Upper lobe of left lung (tissue), 6 donors: ENCODE measurements around the gene ARHGAP40. TPM values are rescaled to one million over a fixed set of nuclear protein-coding genes. Genes with fewer than 3 reads are reported as not detected.

Experiments
- ATAC-seq, 2 donors: fragments of 200-7000 bp; cut with Tn5 transposase; one replicate each; pipeline ENCODE4 v1.9.1; 2022; ENCODE audit warnings: mild to moderate bottlenecking in 2 of 2, moderate library complexity in 2 of 2; ENCODE audit not compliant: low FRiP score in 2 of 2
- DNase-seq, 2 donors: peaks; one replicate each; pipeline ENCODE4 v3.0.0-alpha.2; 2019 to 2020
- H3K27ac ChIP-seq, 4 donors: fragments of 200-600 bp; sonication (generic); one replicate each; pipeline ENCODE4 v1.5.1; 2016 to 2019
- H3K27me3 ChIP-seq, 4 donors: fragments of 200-600 bp; sonication (generic); one replicate each; pipeline ENCODE4 v1.5.1; 2017 to 2019
- H3K36me3 ChIP-seq, 4 donors: fragments of 200-600 bp; sonication (generic); one replicate each; pipeline ENCODE4 v1.5.1; 2016 to 2019
- H3K4me1 ChIP-seq, 4 donors: fragments of 200-600 bp; sonication (generic); one replicate each; pipeline ENCODE4 v1.5.1; 2018 to 2019
- H3K4me3 ChIP-seq, 4 donors: fragments of 200-600 bp; sonication (generic); one replicate each; pipeline ENCODE4 v1.5.1; 2017 to 2019; ENCODE audit warnings: mild to moderate bottlenecking in 2 of 4, moderate library complexity in 1 of 4
- H3K9me3 ChIP-seq, 4 donors: fragments of 200-600 bp; sonication (generic); one replicate each; pipeline ENCODE4 v1.5.1; 2018 to 2019
- EP300 ChIP-seq, 4 donors: sonication (generic); formaldehyde crosslinking; IDR thresholded peaks; one replicate each; pipeline ENCODE4 v1.5.1; 2017; ENCODE audit warnings: antibody characterized with exemption in 4 of 4, control low read depth in 2 of 4
- POLR2A ChIP-seq, 4 donors: fragments of 450-650 bp; IDR thresholded peaks; one replicate each; pipeline ENCODE4 v1.5.1; 2016 to 2017; ENCODE audit warnings: antibody characterized with exemption in 4 of 4, mild to moderate bottlenecking in 2 of 4
- POLR2AphosphoS5 ChIP-seq, 2 donors: sonication (generic); formaldehyde crosslinking; IDR thresholded peaks; one replicate each; pipeline ENCODE4 v1.5.1; 2017; ENCODE audit warnings: antibody characterized with exemption in 2 of 2
- WGBS, 2 donors: methylation state at CpG; one replicate each; pipeline ENCODE4 v1.1.5; 2017 to 2018; 5-methylcytosine and 5-hydroxymethylcytosine counted together
- total RNA-seq, 6 donors: library from RNA; depleted of rRNA in 4 of 6; stranded (reverse); fragments of >200 nt in 4 of 6; gene quantifications; one replicate each; pipeline versions ENCODE4 v1.1.0 to v1.2.1, GENCODE V29; 2016 to 2021
- TF ChIP-seq, protein P1 (sequence below), 6 experiments: fragments of 450-650 bp in 4 of 6; fragments of 200-600 bp in 2 of 6; sonication (generic) in 2 of 6; IDR thresholded peaks; one replicate each; pipeline ENCODE4 v1.5.1; 2016 to 2019; ENCODE audit warnings: antibody characterized with exemption in 6 of 6
- donor health status: DM: no; HTN: no; CAD: no; lungs with moderate emphysema.
- donor health status: DM: no; HTN: yes; CAD: no; lungs with severe emphysema.

Gene ARHGAP40
- total RNA-seq, 6 donors from 2014 or later, result 0.29 to 22.0 (median 0.52) TPM

DNA sequence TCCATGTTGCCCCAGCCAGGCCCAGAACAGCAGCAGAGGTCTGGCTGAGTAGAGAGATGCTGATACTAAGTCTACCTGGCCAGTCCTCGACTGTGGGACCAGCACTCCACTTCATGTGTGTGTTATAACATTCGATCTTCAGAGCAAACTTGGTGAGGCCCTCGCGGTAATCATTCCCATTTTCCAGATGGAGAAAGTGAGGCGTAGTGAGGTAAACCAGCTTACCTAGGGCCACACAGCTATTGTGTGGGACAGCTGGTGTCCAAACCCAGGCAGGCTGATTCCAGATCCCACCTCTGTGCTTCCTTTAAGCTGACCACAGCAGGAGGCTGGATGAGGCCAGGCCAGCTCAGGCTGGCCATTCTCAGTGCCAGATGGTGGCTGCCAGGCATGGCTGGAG is 75.0 kb downstream of the ARHGAP40 start:
- DNase-seq, result no peak

DNA sequence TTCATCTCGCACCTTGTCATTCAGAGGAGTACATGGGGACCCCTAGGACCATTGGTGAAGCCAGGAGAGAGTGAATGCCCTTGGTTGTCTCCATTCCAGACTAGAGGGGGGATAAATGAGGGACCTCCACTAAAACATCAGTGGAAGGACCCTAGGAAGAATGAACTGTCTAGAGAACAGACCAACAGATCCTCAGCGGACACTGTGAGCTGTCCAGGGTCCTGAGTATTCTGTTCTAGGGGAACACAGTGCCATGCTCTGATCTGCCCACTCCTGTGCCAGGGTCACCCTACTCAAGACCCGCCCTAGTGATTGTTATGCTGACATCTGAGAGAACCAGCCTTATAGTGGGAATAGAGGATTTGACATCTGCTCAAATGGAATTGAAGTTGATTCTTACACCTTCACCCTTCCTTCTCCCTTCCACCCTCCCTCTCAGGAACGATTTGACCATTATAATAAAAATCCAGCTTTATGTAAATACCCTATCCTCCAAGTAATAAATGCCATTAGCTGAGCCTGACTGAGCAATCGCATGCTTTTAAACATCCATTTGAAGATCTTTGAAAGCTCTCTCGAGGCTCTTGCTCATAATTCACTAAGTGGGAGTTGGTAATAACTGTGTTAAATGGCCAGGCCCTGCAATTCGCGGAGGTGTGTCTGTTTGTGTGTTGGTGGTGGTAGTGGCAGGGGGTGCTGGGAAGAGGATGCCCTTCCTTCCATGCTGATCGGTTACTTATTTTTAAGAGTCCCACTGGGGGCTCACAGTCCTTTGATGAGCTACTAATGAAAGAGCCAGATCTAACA is 79.1 kb downstream of the ARHGAP40 start:
- no peak for DNase-seq
- WGBS, 2 donors, result 47 to 52% methylated on average over 8 to 9 of the region's 9 CpGs
- H3K4me3 ChIP-seq, result no peak overlapping the region
- H3K9me3 ChIP-seq, result no peaks in the 10 kb centered on the region
- H3K27ac ChIP-seq, result no peak overlapping the region
- ATAC-seq, result no peak
- H3K27me3 ChIP-seq, result no peaks in the 10 kb centered on the region
- H3K4me1 ChIP-seq, result no peaks in the 10 kb centered on the region
- TF ChIP-seq POLR2A (IDR thresholded peaks at IDR 0.05), result no peak
- no peak for TF ChIP-seq POLR2AphosphoS5 (IDR thresholded peaks at IDR 0.05)
- TF ChIP-seq, protein P1, sequence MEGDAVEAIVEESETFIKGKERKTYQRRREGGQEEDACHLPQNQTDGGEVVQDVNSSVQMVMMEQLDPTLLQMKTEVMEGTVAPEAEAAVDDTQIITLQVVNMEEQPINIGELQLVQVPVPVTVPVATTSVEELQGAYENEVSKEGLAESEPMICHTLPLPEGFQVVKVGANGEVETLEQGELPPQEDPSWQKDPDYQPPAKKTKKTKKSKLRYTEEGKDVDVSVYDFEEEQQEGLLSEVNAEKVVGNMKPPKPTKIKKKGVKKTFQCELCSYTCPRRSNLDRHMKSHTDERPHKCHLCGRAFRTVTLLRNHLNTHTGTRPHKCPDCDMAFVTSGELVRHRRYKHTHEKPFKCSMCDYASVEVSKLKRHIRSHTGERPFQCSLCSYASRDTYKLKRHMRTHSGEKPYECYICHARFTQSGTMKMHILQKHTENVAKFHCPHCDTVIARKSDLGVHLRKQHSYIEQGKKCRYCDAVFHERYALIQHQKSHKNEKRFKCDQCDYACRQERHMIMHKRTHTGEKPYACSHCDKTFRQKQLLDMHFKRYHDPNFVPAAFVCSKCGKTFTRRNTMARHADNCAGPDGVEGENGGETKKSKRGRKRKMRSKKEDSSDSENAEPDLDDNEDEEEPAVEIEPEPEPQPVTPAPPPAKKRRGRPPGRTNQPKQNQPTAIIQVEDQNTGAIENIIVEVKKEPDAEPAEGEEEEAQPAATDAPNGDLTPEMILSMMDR (IDR thresholded peaks at IDR 0.05), result no peak
- TF ChIP-seq EP300 (IDR thresholded peaks at IDR 0.05), result no peak
- H3K36me3 ChIP-seq, result no peaks in the 10 kb centered on the region

More for the DNA sequence above, 75.0 kb downstream of the ARHGAP40 start:
- H3K9me3 ChIP-seq, result no peaks in the 10 kb centered on the region
- H3K4me1 ChIP-seq, result peaks cover 10 to 15% (median 10%) of the 10 kb centered on the region in 4 donors
- no peak overlapping the region for H3K27ac ChIP-seq
- H3K27me3 ChIP-seq, result peaks cover 0 to 19% (median 8%) of the 10 kb centered on the region in 4 donors
- TF ChIP-seq, protein P1 (IDR thresholded peaks at IDR 0.05), result no peak
- TF ChIP-seq POLR2A (IDR thresholded peaks at IDR 0.05) (no peak), POLR2AphosphoS5 (IDR thresholded peaks at IDR 0.05) (no peak), EP300 (IDR thresholded peaks at IDR 0.05) (no peak)
- ATAC-seq, result no peak
- 89% methylated on average over 5 of the region's 5 CpGs; no CpG with 5 or more reads in 1 of the 2 donors for WGBS, 2 donors
- no peaks in the 10 kb centered on the region for H3K36me3 ChIP-seq
- H3K4me3 ChIP-seq, result no peak overlapping the region

DNA sequence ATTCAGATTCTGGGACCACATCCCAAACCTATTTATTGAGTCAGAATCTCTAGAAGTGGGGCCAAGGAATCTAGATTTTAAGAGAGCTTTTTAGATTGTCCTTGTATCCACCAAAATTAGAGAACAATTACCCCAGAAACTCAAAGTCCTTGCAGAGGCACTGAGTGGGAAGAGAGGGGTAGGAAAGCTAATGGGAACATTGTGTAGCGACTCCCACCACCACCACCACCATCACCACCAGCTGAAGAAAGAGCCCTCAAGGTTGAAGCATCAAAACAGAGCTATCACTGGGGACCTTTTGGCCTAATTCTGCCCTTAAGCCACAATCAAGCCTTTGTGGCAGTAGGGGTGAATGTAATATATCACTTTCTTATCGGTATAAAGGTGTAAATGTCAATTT is 83.7 kb downstream of the ARHGAP40 start:
- H3K27ac ChIP-seq, result no peak overlapping the region
- no peaks in the 10 kb centered on the region for H3K9me3 ChIP-seq
- H3K36me3 ChIP-seq, result no peaks in the 10 kb centered on the region
- WGBS, 2 donors, result 55 to 58% methylated on average over 2 of the region's 2 CpGs
- no peak for TF ChIP-seq EP300 (IDR thresholded peaks at IDR 0.05)
- TF ChIP-seq, protein P1 (IDR thresholded peaks at IDR 0.05), result no peak
- no peak for TF ChIP-seq POLR2A (IDR thresholded peaks at IDR 0.05)
- TF ChIP-seq POLR2AphosphoS5 (IDR thresholded peaks at IDR 0.05), result no peak
- no peaks in the 10 kb centered on the region for H3K27me3 ChIP-seq
- DNase-seq (no peak), ATAC-seq (no peak)
- no peaks in the 10 kb centered on the region for H3K4me1 ChIP-seq
- no peak overlapping the region for H3K4me3 ChIP-seq

DNA sequence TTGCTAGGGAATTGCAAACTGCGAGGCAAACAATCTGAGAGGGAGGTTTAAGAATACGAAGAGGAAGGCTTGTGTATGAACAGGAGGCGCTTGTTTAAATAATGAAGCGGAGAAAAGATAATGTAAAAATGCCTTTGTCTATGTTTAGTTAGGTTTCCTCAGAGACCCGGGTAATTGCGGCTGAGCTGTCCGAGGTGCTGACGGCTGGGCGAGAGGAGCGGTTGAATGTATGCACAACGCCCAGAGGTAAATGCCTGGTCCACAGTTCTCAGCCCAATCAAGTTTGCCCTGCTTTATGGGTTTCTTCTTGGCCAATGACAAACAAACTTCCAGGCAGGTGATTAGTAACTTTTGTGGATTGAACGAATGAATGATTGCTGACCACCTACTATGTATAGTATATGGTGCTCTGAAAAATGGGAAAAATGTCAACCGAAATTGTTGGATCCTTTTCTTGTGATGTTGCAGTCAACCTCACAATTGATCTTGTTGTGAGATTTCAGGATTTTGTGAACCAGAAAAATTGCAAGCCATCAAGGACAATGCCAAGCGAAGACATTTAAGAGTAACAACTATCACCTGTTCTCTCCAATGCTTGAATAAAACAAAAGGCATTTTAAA is 84.4 kb downstream of the ARHGAP40 start:
- H3K36me3 ChIP-seq, result no peaks in the 10 kb centered on the region
- DNase-seq (peak in 1 of 2 donors; percentile 42), ATAC-seq (no peak)
- H3K27ac ChIP-seq, result no peak overlapping the region
- no peak overlapping the region for H3K4me3 ChIP-seq
- TF ChIP-seq EP300 (IDR thresholded peaks at IDR 0.05) (no peak), POLR2AphosphoS5 (IDR thresholded peaks at IDR 0.05) (no peak), POLR2A (IDR thresholded peaks at IDR 0.05) (no peak)
- TF ChIP-seq, protein P1 (IDR thresholded peaks at IDR 0.05), result no peak
- no peaks in the 10 kb centered on the region for H3K27me3 ChIP-seq
- no peaks in the 10 kb centered on the region for H3K9me3 ChIP-seq
- no peaks in the 10 kb centered on the region for H3K4me1 ChIP-seq
- WGBS, 2 donors, result 13% methylated on average over 14 of the region's 14 CpGs
